ENCODE measurements around the gene PRELID3B. TPM values are rescaled to one million over a fixed set of nuclear protein-coding genes. Genes with fewer than 3 reads are reported as not detected.

Gene PRELID3B
- total and polyA plus RNA-seq, 2 of the 13 experiments (the other 11 are each of a cell fraction or from before 2014, with no cell fraction given): 23.3 to 42.6 TPM

- TF ChIP-seq ZNF34 (CRISPR knock-in tag; IDR thresholded peaks at IDR 0.05; ENCODE audit: borderline replicate concordance) (no peak), MYPOP (CRISPR knock-in tag; IDR thresholded peaks at IDR 0.05) (no peak), ETV6 (CRISPR knock-in tag; conservative IDR thresholded peaks at IDR 0.05) (no peak), ATAD3A (CRISPR knock-in tag; IDR thresholded peaks at IDR 0.05) (no peak), POLR2AphosphoS5 (IDR thresholded peaks at IDR 0.05; ENCODE audit: low read depth, low read length) (0 out of 2 replicates have a peak, but pooled peaks have one; percentile 14), KDM1A (CRISPR knock-in tag; IDR thresholded peaks at IDR 0.05) (no peak), ZXDC (CRISPR knock-in tag; IDR thresholded peaks at IDR 0.05) (0 out of 2 replicates have a peak, but pooled peaks have one; percentile 55), ARHGAP35 (CRISPR knock-in tag; IDR thresholded peaks at IDR 0.05; ENCODE audit: borderline replicate concordance) (0 out of 2 replicates have a peak, but pooled peaks have one; percentile 26), CSRNP1 (CRISPR knock-in tag; IDR thresholded peaks at IDR 0.05) (no peak), KDM5B (CRISPR knock-in tag; IDR thresholded peaks at IDR 0.05; ENCODE audit: borderline replicate concordance) (peak; percentile 53; the same call in 1 of the 2 replicates), ZC3H13 (CRISPR knock-in tag; IDR thresholded peaks at IDR 0.05) (peak; percentile 56)
Measured at GRCh38 chr20:59024111-59024530, 18.5 kb downstream of the PRELID3B start (continued).

All from HepG2 (cell line).